ENCODE data around the gene NDUFAF2.
A peak's percentile ranks its signal among the peaks of the same experiment; 100 is the strongest.

NDUFAF2 gene

DNA sequence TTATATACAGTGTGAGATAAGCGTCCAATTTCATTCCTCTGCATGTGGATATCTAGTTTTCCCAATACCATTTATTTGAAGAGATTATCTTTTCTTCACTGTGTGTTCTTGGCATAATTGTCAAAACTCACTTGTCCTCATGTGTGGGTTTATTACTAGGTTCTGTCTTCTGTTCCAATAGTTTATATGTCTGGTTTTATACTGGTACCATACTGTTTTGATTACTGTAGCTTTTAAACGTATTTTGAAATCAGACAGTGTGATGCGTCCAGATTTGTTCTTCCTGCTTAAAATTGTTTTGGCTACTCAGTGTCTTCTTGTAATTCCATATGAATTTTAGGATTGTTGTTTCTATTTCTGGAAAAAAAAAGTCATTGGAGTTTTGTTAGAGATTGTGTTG lies 10.2 kb downstream of the NDUFAF2 start:
- TF ChIP-seq, protein P1, sequence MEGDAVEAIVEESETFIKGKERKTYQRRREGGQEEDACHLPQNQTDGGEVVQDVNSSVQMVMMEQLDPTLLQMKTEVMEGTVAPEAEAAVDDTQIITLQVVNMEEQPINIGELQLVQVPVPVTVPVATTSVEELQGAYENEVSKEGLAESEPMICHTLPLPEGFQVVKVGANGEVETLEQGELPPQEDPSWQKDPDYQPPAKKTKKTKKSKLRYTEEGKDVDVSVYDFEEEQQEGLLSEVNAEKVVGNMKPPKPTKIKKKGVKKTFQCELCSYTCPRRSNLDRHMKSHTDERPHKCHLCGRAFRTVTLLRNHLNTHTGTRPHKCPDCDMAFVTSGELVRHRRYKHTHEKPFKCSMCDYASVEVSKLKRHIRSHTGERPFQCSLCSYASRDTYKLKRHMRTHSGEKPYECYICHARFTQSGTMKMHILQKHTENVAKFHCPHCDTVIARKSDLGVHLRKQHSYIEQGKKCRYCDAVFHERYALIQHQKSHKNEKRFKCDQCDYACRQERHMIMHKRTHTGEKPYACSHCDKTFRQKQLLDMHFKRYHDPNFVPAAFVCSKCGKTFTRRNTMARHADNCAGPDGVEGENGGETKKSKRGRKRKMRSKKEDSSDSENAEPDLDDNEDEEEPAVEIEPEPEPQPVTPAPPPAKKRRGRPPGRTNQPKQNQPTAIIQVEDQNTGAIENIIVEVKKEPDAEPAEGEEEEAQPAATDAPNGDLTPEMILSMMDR (IDR thresholded peaks at IDR 0.05; ENCODE audit: poor library complexity, severe bottlenecking), result no peak
- DNase-seq (ENCODE audit: low spot score), result no peak
- no peaks in the 10 kb centered on the region for H3K36me3 ChIP-seq (ENCODE audit: low read depth)
- no peaks in the 10 kb centered on the region for H3K27me3 ChIP-seq (ENCODE audit: insufficient read depth, poor library complexity, severe bottlenecking)
- peaks cover 4% of the 10 kb centered on the region for H3K4me1 ChIP-seq (ENCODE audit: insufficient read depth, poor library complexity, severe bottlenecking)
- ATAC-seq (ENCODE audit: low read depth), result no peak
- no peak overlapping the region for H3K27ac ChIP-seq (ENCODE audit: poor library complexity, severe bottlenecking)
- H3K4me3 ChIP-seq (ENCODE audit: severe bottlenecking), result no peak overlapping the region
- H3K9me3 ChIP-seq (ENCODE audit: severe bottlenecking), result no peaks in the 10 kb centered on the region

DNA sequence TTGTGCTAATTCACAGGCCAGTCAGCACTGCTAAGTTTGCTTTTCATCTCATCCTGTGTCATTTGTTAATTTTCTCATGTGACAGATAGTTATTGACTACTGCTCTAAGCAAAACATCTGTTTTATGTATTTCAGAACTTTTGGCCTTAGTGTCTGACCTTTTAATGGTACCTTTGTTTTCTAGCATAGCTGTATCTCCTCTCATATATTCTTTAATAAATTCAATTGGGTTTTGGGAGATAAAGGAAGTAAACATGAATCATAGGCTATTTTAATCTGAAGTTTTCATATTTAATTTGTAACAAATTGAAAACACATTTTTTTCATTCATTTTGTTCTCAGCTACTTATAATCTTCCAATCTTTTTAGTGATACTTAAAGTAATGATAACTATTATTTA lies 13.1 kb downstream of the NDUFAF2 start:
- DNase-seq (ENCODE audit: low spot score) (no peak), ATAC-seq (ENCODE audit: low read depth) (no peak)
- Histone ChIP-seq H3K27ac (ENCODE audit: poor library complexity, severe bottlenecking) (no peak overlapping the region), H3K27me3 (ENCODE audit: insufficient read depth, poor library complexity, severe bottlenecking) (no peaks in the 10 kb centered on the region), H3K4me1 (ENCODE audit: insufficient read depth, poor library complexity, severe bottlenecking) (peaks cover 4% of the 10 kb centered on the region), H3K4me3 (ENCODE audit: severe bottlenecking) (no peak overlapping the region), H3K9me3 (ENCODE audit: severe bottlenecking) (no peaks in the 10 kb centered on the region), H3K36me3 (ENCODE audit: low read depth) (no peaks in the 10 kb centered on the region)
- TF ChIP-seq, protein P1 (IDR thresholded peaks at IDR 0.05; ENCODE audit: poor library complexity, severe bottlenecking), result no peak

DNA sequence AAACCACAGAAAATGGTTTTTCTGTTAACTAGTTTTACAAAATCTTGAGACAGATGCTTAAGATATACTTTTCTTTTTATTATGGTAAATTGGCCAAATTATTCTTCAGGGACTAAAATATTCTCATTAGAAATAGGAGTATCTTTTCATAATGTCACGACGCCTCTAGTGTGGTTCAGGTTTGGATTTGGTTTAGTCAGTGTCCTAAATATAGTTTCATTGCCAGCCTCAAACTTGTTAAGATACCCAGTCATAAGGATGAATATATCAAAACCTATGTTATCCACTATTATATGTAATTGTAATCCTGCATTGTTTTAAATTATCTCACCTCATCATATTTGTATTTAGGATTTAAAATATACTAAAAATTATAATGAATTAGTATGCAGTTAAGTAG lies 13.7 kb downstream of the NDUFAF2 start:
- Histone ChIP-seq H3K4me1 (ENCODE audit: insufficient read depth, poor library complexity, severe bottlenecking) (peaks cover 4% of the 10 kb centered on the region), H3K27ac (ENCODE audit: poor library complexity, severe bottlenecking) (no peak overlapping the region), H3K27me3 (ENCODE audit: insufficient read depth, poor library complexity, severe bottlenecking) (no peaks in the 10 kb centered on the region), H3K36me3 (ENCODE audit: low read depth) (no peaks in the 10 kb centered on the region), H3K4me3 (ENCODE audit: severe bottlenecking) (no peak overlapping the region), H3K9me3 (ENCODE audit: severe bottlenecking) (no peaks in the 10 kb centered on the region)
- ATAC-seq (ENCODE audit: low read depth) (no peak), DNase-seq (ENCODE audit: low spot score) (no peak)
- TF ChIP-seq, protein P1 (IDR thresholded peaks at IDR 0.05; ENCODE audit: poor library complexity, severe bottlenecking), result no peak

GRCh38 chr5:60959156-60959555 lies 14.2 kb downstream of the NDUFAF2 start:
- no peak overlapping the region for H3K27ac ChIP-seq (ENCODE audit: poor library complexity, severe bottlenecking)
- no peaks in the 10 kb centered on the region for H3K9me3 ChIP-seq (ENCODE audit: severe bottlenecking)
- H3K36me3 ChIP-seq (ENCODE audit: low read depth), result no peaks in the 10 kb centered on the region
- no peaks in the 10 kb centered on the region for H3K27me3 ChIP-seq (ENCODE audit: insufficient read depth, poor library complexity, severe bottlenecking)
- peaks cover 4% of the 10 kb centered on the region for H3K4me1 ChIP-seq (ENCODE audit: insufficient read depth, poor library complexity, severe bottlenecking)
- ATAC-seq (ENCODE audit: low read depth) (no peak), DNase-seq (ENCODE audit: low spot score) (no peak)
- no peak overlapping the region for H3K4me3 ChIP-seq (ENCODE audit: severe bottlenecking)
- TF ChIP-seq, protein P1 (IDR thresholded peaks at IDR 0.05; ENCODE audit: poor library complexity, severe bottlenecking), result peak; percentile 72

DNA sequence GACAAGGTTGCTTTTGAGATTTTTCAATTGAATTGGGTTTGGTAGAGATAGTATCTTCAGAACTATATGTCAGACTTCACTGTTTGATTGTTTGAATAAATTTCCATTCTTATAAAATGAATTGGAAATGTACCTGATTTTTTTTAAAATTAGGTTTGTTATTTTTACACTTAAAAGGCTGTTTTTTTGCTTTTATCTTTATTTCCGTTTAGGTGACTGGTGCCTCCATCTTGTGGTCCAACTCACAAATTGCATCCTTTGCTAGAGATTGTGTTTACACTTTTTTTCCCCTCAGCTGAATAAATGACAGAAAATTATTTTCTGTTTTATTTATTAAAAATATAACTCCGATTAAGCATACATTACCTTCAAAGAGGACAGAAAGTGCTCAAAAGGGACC lies 15.6 kb downstream of the NDUFAF2 start:
- no peak overlapping the region for H3K4me3 ChIP-seq (ENCODE audit: severe bottlenecking)
- no peaks in the 10 kb centered on the region for H3K9me3 ChIP-seq (ENCODE audit: severe bottlenecking)
- TF ChIP-seq, protein P1 (IDR thresholded peaks at IDR 0.05; ENCODE audit: poor library complexity, severe bottlenecking), result peak; percentile 86
- no peak for ATAC-seq (ENCODE audit: low read depth)
- H3K4me1 ChIP-seq (ENCODE audit: insufficient read depth, poor library complexity, severe bottlenecking), result peaks cover 4% of the 10 kb centered on the region
- no peak for DNase-seq (ENCODE audit: low spot score)
- no peaks in the 10 kb centered on the region for H3K36me3 ChIP-seq (ENCODE audit: low read depth)
- H3K27ac ChIP-seq (ENCODE audit: poor library complexity, severe bottlenecking), result no peak overlapping the region
- H3K27me3 ChIP-seq (ENCODE audit: insufficient read depth, poor library complexity, severe bottlenecking), result no peaks in the 10 kb centered on the region

Measured in RWPE2 (cell line).